Esophagus muscularis mucosa (tissue), 4 donors: ENCODE data around the gene TIMM13. TPM values are rescaled to one million over a fixed set of nuclear protein-coding genes. Genes with fewer than 3 reads are reported as not detected.

Experiments used
- DNase-seq: peaks from one replicate; pipeline ENCODE4 v3.0.0-alpha.2; 2017; ENCODE audit errors: extremely low spot score
- H3K27ac ChIP-seq, 4 donors: fragments of 200-600 bp; sonication (generic); replicated peaks in 1 of 4; 1 replicate in 3 of 4; 2 replicates in 1 of 4; pipeline ENCODE4 v1.5.1; 2016 to 2019; ENCODE audit warnings: mild to moderate bottlenecking in 1 of 4
- H3K27me3 ChIP-seq, 4 donors: fragments of 200-600 bp; sonication (generic); one replicate each; pipeline versions ENCODE4 v1.5.1 to v1.6.0; 2016 to 2019
- H3K36me3 ChIP-seq, 4 donors: fragments of 200-600 bp; sonication (generic); one replicate each; pipeline ENCODE4 v1.5.1; 2016 to 2019
- H3K4me1 ChIP-seq, 4 donors: fragments of 200-600 bp; sonication (generic); one replicate each; pipeline ENCODE4 v1.5.1; 2016 to 2019
- H3K4me3 ChIP-seq, 4 donors: fragments of 200-600 bp; sonication (generic); 1 replicate in 2 of 4; 2 replicates in 2 of 4; pipeline ENCODE4 v1.5.1; 2016 to 2019; ENCODE audit warnings: mild to moderate bottlenecking in 4 of 4, moderate library complexity in 1 of 4
- H3K9me3 ChIP-seq, 4 donors: fragments of 200-600 bp; sonication (generic); 1 replicate in 3 of 4; 2 replicates in 1 of 4; pipeline ENCODE4 v1.5.1; 2016 to 2019
- CTCF ChIP-seq, 3 experiments: fragments of 200-600 bp in 2 of 3; fragments of 450-650 bp in 1 of 3; sonication (generic) in 2 of 3; IDR thresholded peaks; one replicate each; pipeline ENCODE4 v1.5.1; 2017 to 2019; ENCODE audit warnings: antibody characterized with exemption in 3 of 3, mild to moderate bottlenecking in 2 of 3, moderate library complexity in 1 of 3
- EP300 ChIP-seq: sonication (generic); formaldehyde crosslinking; IDR thresholded peaks from one replicate; pipeline ENCODE4 v1.6.1; 2017; ENCODE audit warnings: antibody characterized with exemption
- POLR2A ChIP-seq: fragments of 450-650 bp; IDR thresholded peaks from one replicate; pipeline ENCODE4 v1.6.1; 2017; ENCODE audit warnings: antibody characterized with exemption, moderate library complexity, mild to moderate bottlenecking, low read depth
- POLR2AphosphoS5 ChIP-seq, 2 donors: sonication (generic); formaldehyde crosslinking; IDR thresholded peaks; one replicate each; pipeline ENCODE4 v1.6.1; 2017; ENCODE audit warnings: antibody characterized with exemption in 2 of 2
- WGBS: methylation state at CpG from one replicate; pipeline ENCODE4 v1.1.5; 2018; 5-methylcytosine and 5-hydroxymethylcytosine counted together
- intact Hi-C: fragments of 100-400 bp; cut with DNase I; formaldehyde crosslinking; loops from one replicate; pipeline ENCODE4 v1.15.1; 2023
- total RNA-seq, 4 donors: library from RNA; depleted of rRNA; stranded (reverse); fragments of >200 nt; gene quantifications; one replicate each; pipeline versions ENCODE4 v1.1.0 to v1.2.1, GENCODE V29; 2016

TIMM13 gene
- total RNA-seq, 4 donors from 2014 or later, result 16.2 to 37.7 (median 28.1) TPM

DNA sequence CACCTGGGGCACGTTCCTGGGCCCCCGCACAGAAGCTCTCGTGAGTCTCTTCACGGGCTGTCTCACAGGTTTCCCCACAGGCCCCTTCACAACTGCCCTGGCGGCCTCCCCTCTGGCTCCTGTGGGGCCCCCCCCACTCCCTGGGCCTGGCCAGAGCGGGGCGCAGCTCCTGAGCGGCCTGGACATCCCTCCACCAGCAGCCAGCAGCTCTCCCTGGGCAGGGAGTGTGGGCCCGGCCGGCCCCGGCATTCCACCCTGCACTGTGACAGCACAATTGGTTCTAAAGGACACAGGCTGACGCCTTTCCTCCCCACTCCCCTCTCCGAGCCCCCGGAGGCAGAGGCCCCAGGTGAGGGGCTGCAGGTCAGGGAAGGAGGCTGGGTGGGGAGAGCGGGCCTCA is 9.5 kb upstream of the TIMM13 start:
- H3K36me3 ChIP-seq, result peaks cover 12 to 64% (median 58%) of the 10 kb centered on the region in 4 donors
- H3K9me3 ChIP-seq, result no peaks in the 10 kb centered on the region
- intact Hi-C loops, result no loop called here
- TF ChIP-seq POLR2AphosphoS5 (IDR thresholded peaks at IDR 0.05), result no peak
- no peak for TF ChIP-seq CTCF (IDR thresholded peaks at IDR 0.05)
- TF ChIP-seq EP300, result no peak
- no peak for TF ChIP-seq POLR2A
- WGBS, result 100% methylated on average over 10 of the region's 15 CpGs
- H3K27ac ChIP-seq, result no peak overlapping the region
- H3K4me1 ChIP-seq, result no peaks in the 10 kb centered on the region
- H3K4me3 ChIP-seq, result no peak overlapping the region
- no peaks in the 10 kb centered on the region for H3K27me3 ChIP-seq
- DNase-seq, result no peak

DNA sequence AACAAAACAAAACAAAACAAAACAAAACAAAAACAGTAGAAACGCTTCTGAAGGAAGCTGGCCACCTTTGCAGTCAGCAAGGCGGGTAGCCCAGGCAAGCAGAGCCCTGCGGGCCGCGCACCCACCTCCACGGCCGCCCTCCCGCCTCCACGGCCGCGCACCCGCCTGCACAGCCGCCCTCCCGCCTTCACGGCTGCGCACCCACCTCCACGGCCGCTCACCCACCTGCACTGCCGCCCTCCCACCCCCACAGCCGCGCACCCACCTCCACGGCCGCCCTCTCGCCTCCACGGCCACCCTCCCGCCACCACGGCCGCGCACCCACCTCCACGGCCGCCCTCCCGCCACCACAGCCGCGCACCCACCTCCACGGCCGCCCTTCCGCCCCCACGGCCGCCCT is 9.0 kb upstream of the TIMM13 start:
- Histone ChIP-seq H3K4me3 (no peak overlapping the region), H3K27ac (no peak overlapping the region), H3K27me3 (no peaks in the 10 kb centered on the region), H3K9me3 (no peaks in the 10 kb centered on the region), H3K36me3 (peaks cover 12 to 65% (median 58%) of the 10 kb centered on the region in 4 donors), H3K4me1 (no peaks in the 10 kb centered on the region)
- no peak for TF ChIP-seq POLR2AphosphoS5 (IDR thresholded peaks at IDR 0.05)
- no peak for TF ChIP-seq EP300
- TF ChIP-seq POLR2A, result no peak
- no peak for TF ChIP-seq CTCF (IDR thresholded peaks at IDR 0.05)
- no peak for DNase-seq
- 95% methylated on average over 39 of the region's 39 CpGs for WGBS
- intact Hi-C loops, result no loop called here

- no peaks in the 10 kb centered on the region for H3K4me1 ChIP-seq
- TF ChIP-seq POLR2A (no peak), CTCF (IDR thresholded peaks at IDR 0.05) (no peak), POLR2AphosphoS5 (IDR thresholded peaks at IDR 0.05) (no peak), EP300 (no peak)
- H3K9me3 ChIP-seq, result no peaks in the 10 kb centered on the region
- intact Hi-C loops, result no loop called here
- WGBS, result 95% methylated on average over 21 of the region's 42 CpGs
- H3K36me3 ChIP-seq, result peaks cover 12 to 74% (median 67%) of the 10 kb centered on the region in 4 donors
- DNase-seq, result no peak
- H3K27me3 ChIP-seq, result no peaks in the 10 kb centered on the region
- no peak overlapping the region for H3K27ac ChIP-seq
- H3K4me3 ChIP-seq, result no peak overlapping the region
These were observed 7.4 kb upstream of the TIMM13 start for GRCh38 chr19:2434721-2435265.

DNA sequence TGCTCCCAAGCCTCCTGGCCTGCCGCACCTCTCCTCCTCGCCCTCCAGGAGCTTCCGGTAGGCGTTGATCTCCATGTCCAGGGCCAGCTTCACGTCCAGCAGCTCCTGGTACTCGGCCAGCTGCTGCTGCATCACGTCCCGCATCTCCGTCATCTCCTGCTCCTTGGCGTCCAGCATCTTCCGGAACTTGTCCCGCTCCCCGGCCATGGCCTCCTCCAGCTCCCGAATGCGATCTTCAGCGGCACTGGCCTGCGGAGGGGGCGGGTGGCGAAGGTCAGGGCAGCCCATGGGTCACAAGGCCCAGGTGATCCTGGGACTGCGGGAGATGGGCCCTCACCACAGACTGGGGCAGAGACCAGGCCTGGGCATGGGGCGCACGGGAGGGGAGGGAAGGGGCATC is 6.9 kb upstream of the TIMM13 start:
- intact Hi-C loops, result no loop called here
- no peak overlapping the region for H3K4me3 ChIP-seq
- H3K4me1 ChIP-seq, result no peaks in the 10 kb centered on the region
- no peak for DNase-seq
- H3K27ac ChIP-seq, result no peak overlapping the region
- peaks cover 12 to 75% (median 67%) of the 10 kb centered on the region in 4 donors for H3K36me3 ChIP-seq
- 96% methylated on average over 22 of the region's 22 CpGs for WGBS
- no peak for TF ChIP-seq EP300
- TF ChIP-seq POLR2A, result no peak
- no peak for TF ChIP-seq POLR2AphosphoS5 (IDR thresholded peaks at IDR 0.05)
- no peak for TF ChIP-seq CTCF (IDR thresholded peaks at IDR 0.05)
- H3K9me3 ChIP-seq, result no peaks in the 10 kb centered on the region
- H3K27me3 ChIP-seq, result no peaks in the 10 kb centered on the region

DNA sequence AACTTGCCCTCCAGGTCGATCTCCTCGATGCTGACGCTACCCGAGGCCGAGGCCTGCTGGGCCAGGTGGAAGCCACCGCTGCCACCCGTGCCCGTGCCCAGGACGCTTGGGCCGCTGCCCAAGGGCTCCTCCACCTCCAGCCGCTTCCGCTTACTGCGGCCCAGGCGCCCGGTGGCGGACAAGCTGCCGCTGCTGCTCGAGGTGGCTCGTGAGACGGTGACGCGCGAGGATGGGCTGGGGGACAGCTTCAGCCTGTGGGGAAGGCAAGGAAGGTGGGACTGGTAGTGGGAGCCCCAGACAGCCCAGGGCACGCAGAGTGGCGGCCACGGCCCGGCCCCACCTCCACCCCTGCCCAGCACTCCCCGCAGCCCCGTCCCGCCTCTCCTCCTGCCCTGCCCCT is 6.5 kb upstream of the TIMM13 start:
- intact Hi-C loops, result no loop called here
- Histone ChIP-seq H3K4me3 (no peak overlapping the region), H3K27me3 (no peaks in the 10 kb centered on the region), H3K27ac (no peak overlapping the region), H3K9me3 (no peaks in the 10 kb centered on the region), H3K36me3 (peaks cover 12 to 75% (median 67%) of the 10 kb centered on the region in 4 donors), H3K4me1 (peaks cover 0 to 1% (median under 1%) of the 10 kb centered on the region in 4 donors)
- whole genome bisulfite sequencing, result 100% methylated on average over 1 of the region's 30 CpGs
- DNase-seq, result no peak
- TF ChIP-seq POLR2AphosphoS5 (IDR thresholded peaks at IDR 0.05) (no peak), CTCF (IDR thresholded peaks at IDR 0.05) (no peak), POLR2A (no peak), EP300 (no peak)
